ENCODE measurements around the gene GPR39.

The GPR39 gene

GRCh38 chr2:132646540-132647108, 230.0 kb downstream of the GPR39 start:
- DNase-seq = no peak

- DNase-seq = no peak
These were observed 234.8 kb downstream of the GPR39 start for GRCh38 chr2:132651115-132652045.

GRCh38 chr2:132652474-132652873, 235.9 kb downstream of the GPR39 start:
- DNase-seq = no peak

DNA sequence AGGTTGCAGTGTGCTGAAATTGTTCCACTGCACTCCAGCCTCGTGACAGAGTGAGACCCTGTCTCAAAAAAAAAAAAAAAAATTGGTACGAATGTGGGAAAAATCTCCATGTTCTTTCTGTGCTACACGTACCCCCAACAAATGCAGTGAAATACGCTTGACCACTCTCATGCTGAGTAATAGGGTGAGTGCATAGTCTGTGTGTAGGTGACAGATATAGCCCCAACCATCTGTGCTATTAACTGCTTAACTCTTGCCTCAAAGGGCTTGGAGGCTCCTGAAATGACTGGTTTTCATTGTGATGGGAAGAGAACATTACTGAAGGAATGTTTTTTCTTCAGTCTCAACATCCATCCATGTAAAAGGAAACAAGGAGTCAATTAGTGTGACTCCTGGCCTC, 237.7 kb downstream of the GPR39 start:
- DNase-seq = no peak

DNA sequence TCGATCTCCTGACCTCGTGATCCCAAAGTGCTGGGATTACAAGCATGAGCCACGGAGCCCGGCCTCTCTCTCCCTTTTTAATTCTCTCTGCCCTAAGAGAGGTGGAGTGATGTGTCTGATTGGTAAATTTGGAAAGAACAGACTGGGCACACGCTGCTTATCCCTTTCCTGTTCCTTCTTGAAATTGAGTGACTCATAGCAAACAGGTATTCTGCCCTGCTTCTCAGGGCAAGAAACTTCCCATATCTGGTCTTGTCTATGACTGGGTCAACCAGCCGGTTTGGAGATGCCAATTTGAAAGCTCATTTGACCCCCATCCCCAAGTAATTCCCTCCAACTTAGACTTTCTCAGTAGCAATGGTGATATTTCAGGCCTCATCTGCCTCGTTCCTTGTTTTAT, 238.4 kb downstream of the GPR39 start:
- no peak for DNase-seq

- DNase-seq = no peak
These were observed 239.8 kb downstream of the GPR39 start for GRCh38 chr2:132656266-132656975.

DNA sequence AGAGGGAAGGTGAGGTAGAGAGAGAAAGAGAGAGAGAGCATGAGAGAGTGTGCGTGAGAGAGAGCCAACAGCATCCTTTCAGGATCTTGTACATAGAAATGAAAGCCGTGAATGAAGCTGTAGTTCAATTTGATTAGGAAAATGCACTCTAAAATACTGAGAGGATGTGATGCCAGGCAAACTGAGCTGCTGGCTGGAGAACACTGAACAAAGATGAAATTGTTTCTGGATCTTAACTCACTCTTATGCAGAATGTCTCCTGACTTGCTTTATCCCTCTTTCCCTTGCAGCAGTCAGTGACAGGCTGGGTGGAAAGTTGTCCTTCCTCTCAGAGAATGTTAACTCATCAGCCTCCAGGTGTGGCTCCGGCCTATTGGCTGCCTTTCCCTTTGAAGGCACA, 242.7 kb downstream of the GPR39 start:
- DNase-seq = no peak

DNA sequence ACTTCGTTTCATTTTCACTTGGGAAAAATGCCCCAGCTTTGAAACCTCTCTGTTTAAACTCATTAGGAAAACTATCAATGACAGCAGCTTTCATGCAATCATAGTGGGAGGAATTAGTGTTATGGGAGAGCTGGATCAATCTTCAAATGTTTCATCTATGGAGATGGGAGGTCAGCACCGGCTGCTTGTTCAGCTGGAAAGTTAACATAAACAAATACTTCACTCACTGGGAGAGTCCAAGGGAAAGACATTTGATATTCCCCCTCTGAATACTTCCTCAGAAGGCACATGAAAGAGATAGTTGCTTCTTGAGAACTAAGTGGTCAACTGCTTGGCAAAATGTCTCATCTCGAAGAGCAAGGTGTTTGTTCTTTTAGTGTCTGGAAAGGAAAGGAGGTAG, 246.1 kb downstream of the GPR39 start:
- no peak for DNase-seq

DNA sequence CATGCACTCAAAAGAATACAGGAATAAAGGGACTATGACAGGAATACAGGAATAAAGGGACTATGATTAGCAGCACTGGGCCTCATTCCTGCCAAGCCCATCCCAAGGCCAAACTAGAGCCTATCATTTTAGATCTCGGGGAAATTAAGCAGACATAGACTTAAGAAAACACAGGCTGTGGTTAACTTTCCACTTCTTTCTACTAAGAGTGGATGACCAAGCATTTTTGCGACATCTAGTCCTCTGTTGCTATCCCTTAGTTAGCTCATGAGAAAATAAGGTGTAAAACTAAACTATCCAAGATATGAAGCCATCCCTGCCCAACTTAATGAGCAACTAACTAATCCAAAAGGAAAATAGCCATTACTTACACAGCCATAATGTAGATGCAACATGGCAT, 247.5 kb downstream of the GPR39 start:
- no peak for DNase-seq

GRCh38 chr2:132665401-132666140, 249.0 kb downstream of the GPR39 start:
- no peak for DNase-seq

- DNase-seq = no peak
These were observed 251.1 kb downstream of the GPR39 start for GRCh38 chr2:132667706-132668105.

- DNase-seq = no peak
These were observed 251.7 kb downstream of the GPR39 start for GRCh38 chr2:132668189-132668823.

DNA sequence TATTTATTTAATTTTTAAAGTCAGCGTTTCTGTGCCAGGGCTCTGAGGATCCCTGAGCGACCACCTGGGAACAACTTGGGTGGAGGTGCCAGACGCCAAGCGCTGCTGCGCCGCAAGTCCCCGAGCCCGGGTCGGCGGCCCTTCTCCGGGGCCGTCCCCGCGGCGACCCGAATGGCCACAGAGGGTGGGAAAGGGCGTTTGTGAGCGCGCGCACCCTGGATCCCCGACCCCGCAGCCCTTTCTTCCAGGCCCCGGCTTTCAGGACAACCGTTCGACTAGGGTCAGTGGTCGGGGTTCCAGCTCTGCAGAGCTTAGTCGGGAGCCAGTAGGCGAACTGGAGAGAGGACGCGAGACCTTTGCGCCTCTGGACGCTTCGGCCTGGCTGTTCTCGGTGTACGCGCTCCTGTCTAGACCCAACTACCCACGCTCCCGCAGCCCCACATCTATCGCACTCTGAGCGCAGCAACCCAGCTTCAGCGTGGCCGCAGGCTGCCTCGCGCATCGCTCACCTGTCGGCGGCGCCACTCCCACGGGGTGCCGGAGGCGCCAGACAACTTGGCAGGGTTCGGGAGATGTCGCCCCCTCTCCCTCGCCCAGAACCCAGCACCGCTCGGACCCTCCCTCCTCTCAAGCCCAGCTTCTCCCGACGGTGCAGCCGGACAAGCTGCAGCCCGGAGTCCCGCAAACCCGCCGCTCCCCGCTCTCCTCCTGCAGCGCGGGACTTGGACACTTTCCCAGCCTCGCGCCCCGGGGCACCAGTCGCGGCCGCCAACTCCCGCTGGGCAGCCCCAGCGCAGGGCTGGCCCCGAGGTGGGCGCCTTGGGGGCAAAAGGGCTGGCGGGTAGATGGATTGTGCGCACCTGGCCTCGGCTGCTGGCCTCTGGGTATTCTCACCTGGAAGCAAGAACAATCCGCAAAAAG, 252.6 kb downstream of the GPR39 start:
- DNase-seq = peak in 1 of 5 experiments; percentile 9

DNA sequence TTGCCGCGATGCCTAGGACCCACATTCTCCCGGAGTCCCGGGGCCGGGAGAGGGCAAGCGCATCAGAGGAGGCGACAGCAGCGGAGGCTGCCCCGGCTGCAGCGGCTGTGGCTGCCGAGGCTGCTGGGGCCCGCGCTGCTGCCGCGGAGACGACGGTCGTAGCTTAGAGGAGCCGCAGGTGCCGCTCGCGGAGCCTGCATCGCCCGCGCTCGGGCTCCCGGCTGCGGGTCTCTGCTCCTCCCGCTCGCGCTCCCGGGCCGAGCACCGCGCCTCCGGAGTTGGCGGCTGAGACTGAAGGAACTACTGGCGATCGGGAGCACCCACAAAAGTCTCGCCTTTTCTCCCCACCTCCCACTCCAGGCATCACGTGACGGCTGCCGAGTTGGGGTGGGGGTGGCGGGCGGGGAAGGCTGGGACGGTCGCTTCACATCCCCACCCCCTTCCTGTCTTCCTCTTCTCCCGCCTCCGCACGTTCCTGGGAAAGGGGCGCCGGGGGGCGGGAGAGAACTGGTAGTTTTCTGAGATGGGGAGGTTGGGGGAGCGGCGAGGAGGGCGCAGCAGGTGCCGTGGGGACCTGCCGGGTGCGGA, 253.4 kb downstream of the GPR39 start, which contains the start of gene LYPD1:
Gene LYPD1 (minus strand): TSS at position 298 of the 588 bp plus-strand sequence. CDS start 273 bp downstream, at position 25.
- peak in 1 of 5 experiments; percentile 6 for DNase-seq

- DNase-seq = no peak
These were observed 254.0 kb downstream of the GPR39 start for GRCh38 chr2:132670496-132671150.

DNA sequence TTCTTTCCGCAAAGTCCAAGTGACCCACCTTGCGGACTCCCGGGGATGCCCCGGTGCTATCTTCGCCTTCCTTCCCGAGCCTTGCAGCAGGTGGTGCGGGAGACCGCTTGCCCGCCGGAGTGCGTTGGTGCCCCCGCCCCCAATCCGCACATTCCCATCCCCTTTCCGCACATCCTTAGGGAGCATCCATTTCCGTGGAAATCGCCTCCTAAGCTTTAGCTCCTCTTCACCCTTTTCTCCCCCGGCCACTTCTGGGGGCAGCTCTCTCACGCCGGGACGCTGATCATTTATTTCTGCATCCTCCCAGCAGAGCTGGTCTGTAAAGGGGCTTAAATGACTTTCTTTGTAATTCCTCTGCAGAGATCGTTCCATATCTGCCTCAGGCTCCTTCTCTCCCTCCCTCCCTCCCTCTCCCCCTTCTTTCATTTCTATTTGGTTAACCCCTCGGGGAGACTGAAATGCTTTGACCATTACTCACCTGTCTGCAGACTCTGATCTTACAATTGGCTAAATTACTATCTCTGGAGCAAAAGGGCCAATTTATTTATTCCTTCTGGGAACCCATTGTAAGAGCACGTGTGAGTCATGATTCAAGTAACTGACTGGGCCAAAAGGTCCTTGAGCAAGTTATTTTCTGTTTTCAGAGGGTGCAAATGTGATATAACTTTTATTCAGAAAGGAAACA, 254.7 kb downstream of the GPR39 start:
- no peak for DNase-seq

DNA sequence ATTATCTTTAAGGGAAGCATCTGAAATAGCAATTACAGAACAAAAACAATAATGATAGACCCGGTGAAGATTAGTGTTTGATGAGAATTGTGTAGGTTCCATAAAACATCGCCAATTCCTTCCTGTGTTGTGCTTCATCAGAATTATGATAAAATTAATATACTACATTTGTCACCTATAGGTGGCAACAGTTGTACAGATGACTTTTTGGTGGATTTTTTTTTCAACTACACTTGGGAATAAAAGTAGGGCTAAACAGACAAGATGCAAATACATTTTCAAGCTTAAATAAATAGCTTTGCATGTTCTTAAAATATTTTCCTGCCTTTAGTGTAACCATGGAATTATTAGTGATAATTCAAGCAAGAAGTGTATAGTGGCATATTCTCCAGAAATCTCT, 260.4 kb downstream of the GPR39 start:
- DNase-seq = no peak

DNA sequence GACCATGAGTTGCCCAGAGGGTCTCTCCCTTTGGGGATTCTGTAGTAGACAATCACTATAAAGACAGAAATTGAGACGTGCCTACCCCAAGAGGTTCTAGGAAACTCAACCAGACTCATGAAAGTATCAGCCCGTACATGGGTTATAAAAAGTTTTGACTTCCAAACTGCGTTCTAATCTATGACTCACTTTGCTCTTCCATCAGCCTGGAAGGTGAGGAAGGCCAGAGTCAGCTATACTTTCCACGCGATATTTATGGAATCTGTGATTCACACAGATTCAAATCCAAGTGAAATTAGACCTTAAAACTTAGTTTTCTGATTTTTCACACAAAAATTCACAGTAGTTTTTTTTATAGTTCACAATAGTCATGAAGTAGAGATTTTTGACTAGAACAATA, 261.1 kb downstream of the GPR39 start:
- DNase-seq = no peak

- no peak for DNase-seq
These were observed 261.9 kb downstream of the GPR39 start for GRCh38 chr2:132678483-132678882.

DNA sequence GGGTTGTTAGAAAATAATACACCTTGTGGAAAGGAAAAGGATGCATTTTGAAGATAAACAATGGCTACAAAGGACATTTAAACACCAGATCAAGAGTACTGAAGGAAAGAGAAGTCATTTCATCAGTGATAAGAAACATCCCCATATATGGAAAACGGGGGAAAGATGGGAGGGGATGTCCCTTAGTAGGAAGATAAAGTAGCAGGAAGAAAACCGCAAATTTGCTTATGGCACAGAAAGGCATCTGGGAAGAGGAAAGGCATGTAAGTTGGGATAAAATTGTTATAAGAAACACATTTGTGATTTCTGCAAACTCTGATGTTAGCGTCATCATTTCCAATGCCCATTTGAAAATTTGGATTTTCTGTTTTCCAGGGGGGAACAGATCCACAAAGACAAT, 263.9 kb downstream of the GPR39 start:
- DNase-seq = no peak
